Loucy (cell line): ENCODE measurements around the gene GPR39.

Source experiments
- H2AFZ ChIP-seq: fragments of 200-600 bp; sonication (generic); 2 replicates; pipeline ENCODE4 v1.6.0; 2016; ENCODE audit warnings: antibody characterized with exemption, mild to moderate bottlenecking, low read length, moderate library complexity
- H3F3A ChIP-seq: fragments of 200-600 bp; 2 replicates; pipeline ENCODE4 v1.6.0; 2016; ENCODE audit warnings: antibody characterized with exemption, low read depth, mild to moderate bottlenecking
- H3K27me3 ChIP-seq: fragments of 200-600 bp; sonication (generic); 2 replicates; pipeline ENCODE4 v1.6.1; 2014; ENCODE audit warnings: low read length, mild to moderate bottlenecking; ENCODE audit not compliant: insufficient read depth, poor library complexity, severe bottlenecking
- H3K36me3 ChIP-seq: fragments of 200-600 bp; sonication (generic); 2 replicates; pipeline ENCODE4 v1.6.1; 2016; ENCODE audit warnings: low read length; ENCODE audit not compliant: insufficient read depth
- H3K4me1 ChIP-seq: fragments of 200-600 bp; sonication (generic); 2 replicates; pipeline ENCODE4 v1.5.1; 2014; ENCODE audit warnings: low read length, mild to moderate bottlenecking; ENCODE audit not compliant: insufficient read depth, poor library complexity, severe bottlenecking
- H3K4me2 ChIP-seq: fragments of 200-600 bp; sonication (generic); 2 replicates; pipeline ENCODE4 v1.6.0; 2014; ENCODE audit warnings: antibody characterized with exemption, low read length, low read depth, mild to moderate bottlenecking; ENCODE audit not compliant: poor library complexity, severe bottlenecking
- H3K4me3 ChIP-seq: fragments of 200-600 bp; sonication (generic); 2 replicates; pipeline ENCODE4 v1.5.1; 2014; ENCODE audit warnings: low read length, mild to moderate bottlenecking, mixed read lengths; ENCODE audit not compliant: poor library complexity, severe bottlenecking
- H3K79me2 ChIP-seq: fragments of 200-600 bp; sonication (generic); 2 replicates; pipeline ENCODE4 v1.6.1; 2014; ENCODE audit warnings: low read length; ENCODE audit not compliant: insufficient read depth
- H3K9ac ChIP-seq: fragments of 200-600 bp; sonication (generic); 2 replicates; pipeline ENCODE4 v1.6.0; 2014; ENCODE audit warnings: mild to moderate bottlenecking, low read depth, low read length, moderate library complexity; ENCODE audit not compliant: poor library complexity, severe bottlenecking
- H3K9me2 ChIP-seq: fragments of 200-600 bp; sonication (generic); replicated peaks from 2 replicates; pipeline ENCODE4 v1.6.1; 2016; ENCODE audit warnings: low read depth, low read length, mixed read lengths
- H3K9me3 ChIP-seq: fragments of 200-600 bp; sonication (generic); 2 replicates; pipeline ENCODE4 v1.6.1; 2014; ENCODE audit warnings: mild to moderate bottlenecking, antibody characterized with exemption, low read length, low read depth; ENCODE audit not compliant: insufficient read depth
- H4K20me1 ChIP-seq: fragments of 200-600 bp; sonication (generic); 2 replicates; pipeline ENCODE4 v1.6.0; 2014; ENCODE audit warnings: antibody characterized with exemption, low read length, mild to moderate bottlenecking; ENCODE audit not compliant: insufficient read depth, poor library complexity, severe bottlenecking
- EZH2phosphoT487 ChIP-seq: fragments of 200-600 bp; IDR thresholded peaks from 2 replicates; pipeline ENCODE4 v1.6.1; 2018; ENCODE audit warnings: antibody characterized with exemption, mild to moderate bottlenecking, moderate library complexity, borderline replicate concordance
- TF ChIP-seq, protein P1 (sequence below): fragments of 200-600 bp; sonication (generic); conservative IDR thresholded peaks from 2 replicates; pipeline ENCODE4 v1.5.1; 2014; ENCODE audit warnings: mild to moderate bottlenecking, antibody characterized with exemption, low read length

GPR39 gene

DNA sequence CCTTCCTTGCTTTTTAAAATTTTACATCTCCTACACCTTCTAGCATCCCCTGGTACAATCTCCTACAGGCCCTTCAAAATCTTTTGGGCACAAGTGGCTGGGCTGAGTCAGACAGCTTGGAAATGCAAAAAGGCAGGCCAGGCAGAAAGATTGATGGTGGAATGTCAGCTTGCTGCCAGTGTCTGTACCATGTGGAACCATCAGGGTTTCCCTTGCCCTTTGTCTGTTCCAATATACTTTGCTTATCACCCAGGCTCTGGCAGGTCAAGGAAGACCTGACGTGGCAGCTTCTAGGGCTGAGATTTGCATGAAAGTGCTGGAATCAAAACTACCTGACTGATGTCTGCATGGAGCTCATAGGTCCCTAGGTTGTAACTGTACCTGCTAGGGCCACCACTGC is 33.3 kb downstream of the GPR39 start:
- Histone ChIP-seq H3K27me3 (no peaks in the 10 kb centered on the region), H3K4me3 (no peak overlapping the region), H3F3A (no peaks in the 10 kb centered on the region), H3K4me1 (no peaks in the 10 kb centered on the region), H2AFZ (no peak overlapping the region), H3K79me2 (no peaks in the 10 kb centered on the region), H3K4me2 (no peak overlapping the region), H4K20me1 (no peaks in the 10 kb centered on the region), H3K9me3 (no peaks in the 10 kb centered on the region), H3K36me3 (no peaks in the 10 kb centered on the region), H3K9ac (no peak overlapping the region), H3K9me2 (no peaks in the 10 kb centered on the region)
- TF ChIP-seq, protein P1, sequence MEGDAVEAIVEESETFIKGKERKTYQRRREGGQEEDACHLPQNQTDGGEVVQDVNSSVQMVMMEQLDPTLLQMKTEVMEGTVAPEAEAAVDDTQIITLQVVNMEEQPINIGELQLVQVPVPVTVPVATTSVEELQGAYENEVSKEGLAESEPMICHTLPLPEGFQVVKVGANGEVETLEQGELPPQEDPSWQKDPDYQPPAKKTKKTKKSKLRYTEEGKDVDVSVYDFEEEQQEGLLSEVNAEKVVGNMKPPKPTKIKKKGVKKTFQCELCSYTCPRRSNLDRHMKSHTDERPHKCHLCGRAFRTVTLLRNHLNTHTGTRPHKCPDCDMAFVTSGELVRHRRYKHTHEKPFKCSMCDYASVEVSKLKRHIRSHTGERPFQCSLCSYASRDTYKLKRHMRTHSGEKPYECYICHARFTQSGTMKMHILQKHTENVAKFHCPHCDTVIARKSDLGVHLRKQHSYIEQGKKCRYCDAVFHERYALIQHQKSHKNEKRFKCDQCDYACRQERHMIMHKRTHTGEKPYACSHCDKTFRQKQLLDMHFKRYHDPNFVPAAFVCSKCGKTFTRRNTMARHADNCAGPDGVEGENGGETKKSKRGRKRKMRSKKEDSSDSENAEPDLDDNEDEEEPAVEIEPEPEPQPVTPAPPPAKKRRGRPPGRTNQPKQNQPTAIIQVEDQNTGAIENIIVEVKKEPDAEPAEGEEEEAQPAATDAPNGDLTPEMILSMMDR, result no peak
- TF ChIP-seq EZH2phosphoT487, result no peak

DNA sequence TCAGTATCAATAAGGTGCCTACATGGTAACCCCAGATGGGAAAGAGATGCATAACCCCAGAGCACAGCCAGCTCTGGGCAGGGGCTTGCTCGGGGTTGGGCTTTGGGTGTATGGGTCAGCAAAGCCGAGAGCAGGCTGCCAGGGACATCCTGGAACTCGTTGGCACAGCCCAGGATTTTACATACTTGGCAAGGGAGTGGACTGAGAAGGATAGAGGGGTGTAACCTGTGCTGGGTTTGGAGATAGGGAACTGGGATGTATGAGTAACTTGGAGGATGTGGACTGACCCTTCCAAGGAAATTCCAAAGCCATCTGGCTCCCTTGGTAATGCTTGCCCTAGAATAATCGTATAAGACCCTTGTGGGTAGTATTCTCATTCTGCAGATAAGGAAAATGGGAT is 44.2 kb downstream of the GPR39 start:
- H3K9me3 ChIP-seq, result no peaks in the 10 kb centered on the region
- no peaks in the 10 kb centered on the region for H4K20me1 ChIP-seq
- no peak overlapping the region for H3K4me3 ChIP-seq
- H2AFZ ChIP-seq, result no peak overlapping the region
- H3K9me2 ChIP-seq, result no peaks in the 10 kb centered on the region
- H3K27me3 ChIP-seq, result no peaks in the 10 kb centered on the region
- no peaks in the 10 kb centered on the region for H3F3A ChIP-seq
- H3K4me1 ChIP-seq, result no peaks in the 10 kb centered on the region
- TF ChIP-seq, protein P1, result no peak
- TF ChIP-seq EZH2phosphoT487, result no peak
- H3K4me2 ChIP-seq, result no peak overlapping the region
- H3K9ac ChIP-seq, result no peak overlapping the region
- no peaks in the 10 kb centered on the region for H3K36me3 ChIP-seq
- H3K79me2 ChIP-seq, result no peaks in the 10 kb centered on the region

DNA sequence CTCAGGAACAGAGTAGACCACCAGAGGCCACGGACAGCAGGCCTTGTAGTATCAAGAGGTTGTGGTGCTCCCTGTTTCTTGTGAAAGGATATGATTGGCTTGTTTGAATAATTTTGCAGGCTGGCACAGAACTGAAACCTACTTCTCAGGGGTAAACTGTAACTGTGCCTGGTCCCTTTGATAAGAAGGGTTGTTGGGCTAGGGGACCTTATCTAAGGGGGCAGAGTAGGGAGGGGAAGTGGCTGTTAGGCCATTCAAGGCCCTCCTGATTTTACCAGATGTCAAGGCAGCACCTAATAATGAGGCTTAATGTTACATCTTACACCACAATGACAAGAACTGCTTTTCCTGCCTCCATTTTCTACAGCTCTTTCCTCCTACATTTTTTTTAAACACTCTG is 45.6 kb downstream of the GPR39 start:
- Histone ChIP-seq H4K20me1 (no peaks in the 10 kb centered on the region), H3K9ac (no peak overlapping the region), H3K36me3 (no peaks in the 10 kb centered on the region), H3K4me3 (no peak overlapping the region), H2AFZ (no peak overlapping the region), H3K9me2 (no peaks in the 10 kb centered on the region), H3K79me2 (no peaks in the 10 kb centered on the region), H3K4me2 (no peak overlapping the region), H3K9me3 (no peaks in the 10 kb centered on the region), H3K4me1 (no peaks in the 10 kb centered on the region), H3K27me3 (no peaks in the 10 kb centered on the region), H3F3A (no peaks in the 10 kb centered on the region)
- TF ChIP-seq, protein P1, result no peak
- TF ChIP-seq EZH2phosphoT487, result no peak
